HG03520 (cell line): Measurements from ENCODE around the gene TOMM22.

Experiments
- ATAC-seq: cut with Tn5 transposase; IDR thresholded peaks from one replicate; pipeline ENCODE4 v1.9.1; 2021; ENCODE audit warnings: mild to moderate bottlenecking, moderate library complexity; ENCODE audit not compliant: unreplicated experiment

TOMM22 gene

DNA sequence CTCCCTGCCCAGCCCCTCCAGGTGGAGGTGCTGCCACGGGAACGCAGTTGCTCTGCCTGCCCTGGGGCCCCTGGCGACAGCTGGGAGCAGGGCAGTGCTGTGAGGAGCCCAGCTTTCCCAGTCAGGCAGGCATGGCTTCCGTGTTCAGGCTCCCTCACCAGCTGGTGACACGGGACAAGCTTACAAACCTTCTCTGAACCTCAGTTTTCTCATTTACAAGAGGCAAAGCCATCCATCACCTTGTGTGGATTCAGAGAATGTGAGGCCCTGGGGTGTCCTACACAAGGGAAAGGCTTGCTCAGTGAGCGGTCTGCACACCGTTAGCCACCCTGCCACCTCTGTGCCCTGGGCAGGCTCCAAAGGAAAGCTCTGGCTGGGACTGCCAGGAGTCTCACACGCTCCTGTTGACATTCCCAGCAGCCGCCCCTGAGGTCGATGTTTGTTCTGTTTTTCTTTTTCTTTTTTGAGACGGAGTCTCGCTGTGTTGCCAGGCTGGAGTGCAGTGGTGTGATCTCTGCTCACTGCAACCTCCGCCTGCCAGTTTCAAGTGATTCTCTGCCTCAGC is 50.6 kb downstream of the TOMM22 start:
- no peak for ATAC-seq

DNA sequence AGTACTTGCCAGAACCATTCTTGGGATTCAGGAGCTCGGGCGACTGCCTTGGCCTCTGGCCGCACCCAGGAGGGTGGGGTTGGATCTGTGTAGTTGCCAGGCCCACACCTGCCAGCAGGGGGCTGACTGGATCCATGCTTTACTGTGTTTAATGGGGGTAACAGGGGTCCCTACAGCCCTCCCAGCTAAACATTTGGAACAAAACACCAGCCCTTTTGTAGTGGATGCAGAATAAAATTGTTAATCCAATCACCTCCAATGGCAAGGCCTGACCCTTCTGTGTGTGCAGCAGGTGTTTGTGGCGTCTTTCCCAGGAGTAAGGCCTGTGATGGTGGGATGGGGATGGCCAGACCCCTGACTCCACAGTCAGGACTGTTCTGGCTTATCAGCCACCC is 51.6 kb downstream of the TOMM22 start:
- no peak for ATAC-seq

DNA sequence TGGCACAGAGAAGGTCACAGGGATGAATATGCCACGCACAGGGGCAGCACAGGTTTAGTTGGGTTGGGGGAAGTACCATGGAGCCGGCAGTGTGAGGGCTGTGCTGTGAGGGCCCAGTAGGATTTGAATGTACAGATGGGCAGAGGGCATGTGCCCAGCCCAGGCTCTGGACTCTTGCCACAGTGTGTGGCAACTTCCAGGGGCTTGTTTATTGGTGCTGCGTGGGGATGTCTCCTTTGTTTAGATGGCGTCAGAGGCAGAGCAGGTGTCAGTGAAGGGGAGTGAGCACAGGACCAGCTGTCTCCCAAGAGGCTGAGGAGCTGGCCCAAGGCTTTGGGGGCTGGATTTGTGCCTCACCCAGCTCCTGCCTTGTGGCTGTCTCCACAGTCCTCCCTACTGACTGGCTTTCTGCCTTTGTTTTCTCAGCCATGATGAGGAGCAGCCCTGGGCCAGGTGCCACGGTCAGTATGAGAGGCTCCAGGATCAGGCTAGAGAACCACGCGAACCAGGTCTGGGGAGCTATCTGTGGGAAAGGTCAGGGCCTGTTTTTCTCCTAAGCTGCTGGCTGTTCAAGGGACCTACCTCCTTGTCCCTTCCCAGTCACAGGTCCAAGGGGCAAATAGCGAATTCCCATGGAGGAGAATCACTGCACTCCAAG is 52.1 kb downstream of the TOMM22 start:
- ATAC-seq = no peak

DNA sequence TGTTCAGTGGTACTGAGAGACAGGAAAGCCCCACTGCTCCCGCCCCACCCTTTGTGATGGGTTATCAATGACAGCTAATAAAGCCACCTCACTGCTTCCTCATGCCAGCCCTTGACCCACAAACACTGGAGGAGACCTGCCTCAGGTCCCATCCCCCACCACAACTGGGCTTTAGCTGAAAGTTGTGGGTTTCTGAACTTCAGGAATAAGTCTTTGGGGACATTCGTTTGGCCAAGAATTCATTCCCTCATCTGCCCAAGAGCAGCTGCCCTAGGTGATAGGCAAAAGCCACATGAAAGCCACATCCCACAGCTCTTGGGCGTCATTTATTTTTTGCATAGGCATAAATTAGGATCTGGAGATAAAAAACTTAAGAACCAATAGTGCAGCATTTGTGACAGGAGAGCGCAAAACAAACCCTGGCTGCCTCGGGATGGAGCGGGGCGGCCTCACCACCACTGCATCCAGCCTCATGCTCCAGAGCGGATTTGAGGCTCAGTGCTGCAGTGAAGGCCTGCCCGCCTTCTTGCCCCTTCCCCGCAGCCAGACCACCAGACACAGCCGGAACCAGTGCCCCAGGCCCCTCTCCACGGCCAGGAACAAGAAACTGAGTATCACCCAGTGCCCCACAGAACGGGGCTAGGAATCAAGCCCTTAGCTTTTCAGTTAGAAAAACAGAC is 52.8 kb downstream of the TOMM22 start:
- ATAC-seq = no peak
